ENCODE results near the gene OR5AU1.
A peak's percentile ranks its signal among the peaks of the same experiment; 100 is the strongest.

OR5AU1 gene

DNA sequence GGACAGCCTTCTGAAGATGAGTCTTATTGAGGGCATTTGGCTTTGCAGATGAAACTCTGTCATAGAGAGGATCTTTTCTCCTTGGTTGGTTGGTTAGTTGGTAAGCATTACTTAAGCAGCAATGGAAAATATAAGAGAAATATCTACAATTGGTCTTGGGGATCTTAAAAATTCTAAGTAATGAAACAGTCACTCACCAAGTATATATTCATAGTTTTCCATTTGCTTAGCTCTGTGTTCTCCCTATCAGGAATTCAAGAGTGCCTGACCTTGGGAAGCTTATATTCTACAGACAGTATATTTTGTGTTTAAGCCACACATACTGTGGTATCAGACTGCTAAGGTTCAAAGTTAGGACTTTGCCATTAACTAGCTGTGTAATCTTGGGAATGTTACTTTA, at the start of gene OR5AU1:
OR5AU1 (minus strand) TSS at position 101 of the 400 bp plus-strand sequence. CDS start 191 bp downstream, outside the sequence.
- no peak within 1 kb of the TSS for H3K27ac Mint-ChIP-seq

DNA sequence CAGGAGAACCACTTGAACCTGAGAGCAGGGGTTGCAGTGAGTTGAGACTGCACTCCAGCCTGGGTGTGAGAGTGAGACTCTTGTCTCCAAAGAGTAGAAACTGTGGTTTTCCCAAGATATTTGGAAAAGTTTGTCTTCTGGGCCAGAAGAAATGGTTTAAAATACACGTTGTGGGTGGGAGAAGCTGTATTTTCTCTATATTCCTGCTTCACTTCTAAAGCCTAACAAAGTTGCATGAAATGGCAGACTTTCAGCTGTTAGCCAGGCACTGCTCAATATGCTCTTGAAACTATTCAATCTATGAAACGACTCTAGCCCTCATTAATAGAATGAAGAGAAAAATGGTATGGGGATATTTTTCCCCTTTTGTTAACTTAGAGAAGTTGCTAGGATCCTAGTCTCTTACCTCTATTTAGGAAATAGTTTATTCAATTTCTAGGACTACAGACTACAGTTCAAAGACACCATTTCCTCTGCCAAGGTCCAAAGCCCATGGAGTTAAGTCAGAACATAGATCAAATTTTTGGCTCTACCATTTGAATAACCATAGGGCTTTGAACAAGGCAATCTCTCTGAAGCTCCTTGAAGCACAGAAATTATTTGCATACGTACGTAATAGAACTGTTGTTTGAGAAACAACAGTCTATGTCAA, 49.3 kb upstream of the OR5AU1 start:
- H3K27me3 Mint-ChIP-seq, result no peaks in the 10 kb centered on the region
- peaks cover 74% of the 10 kb centered on the region for H3K36me3 Mint-ChIP-seq (ENCODE audit: low read depth)
- H3K27ac Mint-ChIP-seq, result peak overlapping the region; percentile 41
- H3K9me3 Mint-ChIP-seq, result no peaks in the 10 kb centered on the region
- peak overlapping the region; percentile 4 for H3K4me3 Mint-ChIP-seq
- H3K4me1 Mint-ChIP-seq (ENCODE audit: low read depth), result peaks cover 35% of the 10 kb centered on the region

More for the DNA sequence above, at the start of gene OR5AU1:
- H3K36me3 Mint-ChIP-seq (ENCODE audit: low read depth), result no peaks in the 10 kb centered on the region
- no peaks in the 10 kb centered on the region for H3K4me1 Mint-ChIP-seq (ENCODE audit: low read depth)
- no peaks in the 10 kb centered on the region for H3K9me3 Mint-ChIP-seq
- no peak within 1 kb of the TSS for H3K4me3 Mint-ChIP-seq
- peaks cover 22% of the 10 kb centered on the region for H3K27me3 Mint-ChIP-seq

DNA sequence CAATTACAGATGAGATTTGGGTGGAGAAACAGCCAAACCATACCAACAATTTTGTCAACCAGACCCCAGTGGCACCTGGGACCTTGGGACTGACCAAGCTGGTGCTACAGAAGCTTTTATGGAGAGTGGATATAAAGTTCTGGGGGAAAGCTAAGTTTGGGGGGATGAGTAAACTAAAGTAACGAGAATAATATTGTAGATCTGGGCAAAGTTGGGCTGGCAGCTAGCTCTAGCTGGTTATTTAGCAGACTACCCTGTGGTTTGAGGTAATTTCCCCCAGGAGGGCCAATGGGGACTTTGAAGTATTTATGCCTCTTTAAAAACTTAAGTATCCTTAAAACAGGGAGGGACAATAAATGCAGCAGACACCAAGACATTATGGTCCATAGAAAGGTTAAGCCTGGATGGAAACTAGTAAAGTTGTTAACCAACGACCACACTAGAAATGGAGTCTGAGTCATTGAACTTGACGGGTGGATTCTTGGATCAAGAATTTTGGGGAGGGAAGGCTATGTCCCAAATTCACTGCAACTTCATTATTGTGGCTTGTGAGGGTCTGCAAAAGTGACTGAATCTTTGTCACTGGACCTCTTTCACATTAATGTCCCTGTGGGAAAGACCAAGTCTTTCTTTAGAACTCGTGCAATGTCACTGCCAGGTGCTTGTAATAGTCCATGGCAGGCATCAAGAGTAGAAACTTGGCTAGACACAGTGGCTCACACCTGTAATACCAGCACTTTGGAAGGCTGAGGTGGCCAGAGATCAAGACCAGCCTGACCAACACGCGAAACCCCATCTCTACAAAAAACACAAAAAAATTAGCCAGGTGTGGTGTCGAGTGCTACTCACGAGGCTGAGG, 48.5 kb upstream of the OR5AU1 start:
- H3K27ac Mint-ChIP-seq, result peak overlapping the region; percentile 43
- peaks cover 31% of the 10 kb centered on the region for H3K4me1 Mint-ChIP-seq (ENCODE audit: low read depth)
- H3K36me3 Mint-ChIP-seq (ENCODE audit: low read depth), result peaks cover 66% of the 10 kb centered on the region
- H3K4me3 Mint-ChIP-seq, result peak overlapping the region; percentile 4
- no peaks in the 10 kb centered on the region for H3K9me3 Mint-ChIP-seq
- no peaks in the 10 kb centered on the region for H3K27me3 Mint-ChIP-seq

DNA sequence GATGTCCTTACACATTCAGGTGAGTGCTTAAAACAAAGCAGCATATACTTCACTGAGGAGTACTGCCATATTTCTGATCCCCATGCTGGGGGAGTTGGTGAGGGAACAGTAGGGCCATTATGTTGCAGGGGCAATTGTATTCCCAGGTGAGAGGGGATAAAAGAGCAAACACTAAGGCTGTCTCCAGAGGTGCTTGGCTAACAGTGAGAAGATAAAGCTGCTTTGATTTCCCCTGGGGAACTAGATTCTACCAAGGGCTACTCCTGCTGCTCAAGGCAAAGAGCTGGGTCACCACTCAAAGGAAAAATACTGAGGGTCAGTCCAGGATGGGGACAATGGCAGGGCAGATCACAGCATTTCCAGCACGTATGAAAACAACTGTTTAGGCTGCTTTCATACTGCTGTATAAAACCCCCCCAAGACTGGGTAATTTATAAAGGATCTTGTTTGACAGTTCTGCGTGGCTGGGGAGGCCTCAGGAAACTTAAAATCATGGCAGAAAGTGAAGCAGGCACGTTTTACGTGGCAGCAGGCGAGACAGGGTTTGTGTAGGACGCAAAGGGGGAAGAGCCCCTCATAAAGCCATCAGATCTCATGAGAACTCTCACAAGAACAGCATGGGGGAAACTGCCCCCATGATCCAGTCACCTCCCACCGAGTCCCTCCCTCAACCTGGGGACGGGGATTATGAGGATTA, 47.8 kb upstream of the OR5AU1 start:
- Mint-ChIP-seq H3K27ac (peak overlapping the region; percentile 43), H3K27me3 (no peaks in the 10 kb centered on the region), H3K9me3 (no peaks in the 10 kb centered on the region), H3K4me1 (ENCODE audit: low read depth) (peaks cover 27% of the 10 kb centered on the region), H3K4me3 (no peak overlapping the region), H3K36me3 (ENCODE audit: low read depth) (peaks cover 59% of the 10 kb centered on the region)

DNA sequence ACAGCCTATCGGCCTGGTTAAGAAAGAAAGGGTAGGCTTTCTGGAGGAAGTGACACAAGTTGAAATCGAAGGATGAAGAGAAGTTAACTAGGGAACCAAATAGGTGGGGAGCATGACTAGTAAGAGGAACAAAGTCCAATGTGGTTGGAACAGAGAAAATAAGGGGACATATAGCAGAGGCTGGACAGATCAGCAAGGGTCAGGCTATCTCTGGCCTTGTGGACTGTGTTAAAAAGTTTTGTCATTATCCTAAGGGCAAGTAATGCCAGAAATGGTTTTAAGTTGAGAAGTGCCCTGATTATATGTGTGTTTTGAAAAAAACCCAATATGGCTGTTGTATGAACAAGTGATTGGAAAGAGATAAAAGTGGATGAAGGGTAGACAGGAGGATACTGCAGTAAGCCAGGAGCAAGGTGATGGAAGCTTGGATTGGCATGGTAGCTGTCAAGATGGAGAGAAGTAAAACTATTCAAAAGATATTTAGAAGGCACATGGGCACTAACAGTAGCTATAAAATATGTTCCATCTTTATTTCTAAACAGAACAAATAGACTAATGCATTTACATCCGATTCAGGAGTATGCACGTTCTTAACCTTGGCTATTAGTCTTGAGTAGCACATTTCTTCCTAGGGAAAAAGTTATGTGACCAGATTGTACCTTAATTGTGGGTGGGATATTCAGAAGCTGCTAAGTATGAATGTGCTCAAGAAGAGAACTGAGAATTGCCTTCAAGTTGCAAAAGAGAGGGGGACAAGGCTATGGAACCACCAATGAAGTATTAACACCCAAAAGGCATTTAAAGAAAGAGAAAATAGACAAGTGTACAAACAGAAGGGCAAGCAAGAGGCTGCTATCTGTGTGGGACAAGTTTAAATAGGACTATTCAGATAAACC, 46.8 kb upstream of the OR5AU1 start:
- peak overlapping the region; percentile 5 for H3K27ac Mint-ChIP-seq

DNA sequence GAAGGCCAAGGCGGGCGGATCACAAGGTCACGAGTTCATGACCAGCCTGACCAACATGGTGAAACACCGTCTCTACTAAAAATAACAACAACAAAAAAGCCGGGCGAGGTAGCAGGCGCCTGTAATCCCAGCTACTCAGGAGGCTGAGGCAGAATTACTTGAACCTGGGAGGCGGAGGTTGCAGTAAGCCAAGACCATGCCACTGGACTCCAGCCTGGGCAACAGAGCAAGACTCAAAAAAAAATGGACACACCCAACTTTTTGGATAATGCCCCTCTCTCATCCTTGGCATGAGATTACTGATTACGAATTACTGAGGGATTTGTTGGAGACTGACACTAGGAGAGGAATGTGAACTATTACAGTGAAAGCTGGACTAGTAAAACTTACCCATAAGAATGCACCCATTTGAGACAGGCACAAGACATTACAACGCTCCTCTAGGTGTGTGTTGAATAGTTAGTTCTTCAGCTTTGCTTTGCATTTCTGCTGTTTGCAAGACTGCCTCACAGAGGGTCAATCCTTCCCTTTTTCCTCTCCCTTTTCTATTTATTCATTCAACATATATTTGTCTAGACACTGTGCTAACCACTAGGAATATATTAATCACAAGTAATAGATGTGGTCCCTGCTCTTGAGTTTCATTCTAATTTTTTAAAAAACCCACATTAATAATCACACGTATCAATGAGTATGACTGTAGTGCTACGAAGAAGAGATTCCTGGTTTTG, 46.0 kb upstream of the OR5AU1 start:
- Mint-ChIP-seq H3K27me3 (no peaks in the 10 kb centered on the region), H3K9me3 (no peaks in the 10 kb centered on the region), H3K27ac (no peak overlapping the region), H3K4me3 (no peak overlapping the region), H3K36me3 (ENCODE audit: low read depth) (peaks cover 41% of the 10 kb centered on the region), H3K4me1 (ENCODE audit: low read depth) (peaks cover 10% of the 10 kb centered on the region)

More for the DNA sequence above, 46.8 kb upstream of the OR5AU1 start:
- Mint-ChIP-seq H3K36me3 (ENCODE audit: low read depth) (peaks cover 50% of the 10 kb centered on the region), H3K4me1 (ENCODE audit: low read depth) (peaks cover 18% of the 10 kb centered on the region), H3K9me3 (no peaks in the 10 kb centered on the region), H3K27me3 (no peaks in the 10 kb centered on the region), H3K4me3 (no peak overlapping the region)

DNA sequence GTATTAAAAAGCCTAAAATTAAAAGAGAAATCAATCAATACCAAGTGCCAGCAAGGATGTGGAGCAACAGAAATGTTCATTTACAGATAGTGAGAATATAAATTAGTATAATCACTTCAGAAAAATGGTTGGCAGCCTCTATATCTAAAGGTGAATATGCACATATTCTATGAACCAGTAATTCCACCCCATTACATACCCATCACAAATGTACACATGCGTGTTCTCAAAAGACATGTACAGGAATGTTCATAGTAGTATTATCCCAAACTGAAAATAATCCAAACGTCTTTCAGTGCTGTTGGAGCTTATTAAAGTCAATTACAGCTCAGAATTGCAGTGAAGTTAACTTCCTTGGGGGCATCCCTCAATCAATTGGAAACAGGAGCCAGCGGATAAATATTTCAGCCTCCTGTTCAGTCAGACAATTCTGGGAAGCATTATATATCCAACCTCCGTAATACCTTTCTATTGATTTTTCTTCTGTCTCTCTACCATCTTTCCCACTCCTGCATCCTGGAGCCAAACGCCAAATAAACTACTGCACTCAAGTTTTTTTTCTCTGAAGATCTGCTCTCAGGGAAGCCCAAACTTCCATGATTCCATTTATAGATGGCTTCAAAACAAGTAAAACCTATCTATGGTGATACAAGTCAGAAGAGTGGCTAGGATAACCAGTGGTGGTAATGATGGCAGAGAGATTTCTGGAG, 45.0 kb upstream of the OR5AU1 start:
- peak overlapping the region; percentile 42 for H3K27ac Mint-ChIP-seq
- peaks cover under 1% of the 10 kb centered on the region for H3K4me1 Mint-ChIP-seq (ENCODE audit: low read depth)
- H3K36me3 Mint-ChIP-seq (ENCODE audit: low read depth), result peaks cover 32% of the 10 kb centered on the region
- H3K4me3 Mint-ChIP-seq, result no peak overlapping the region
- H3K27me3 Mint-ChIP-seq, result no peaks in the 10 kb centered on the region
- no peaks in the 10 kb centered on the region for H3K9me3 Mint-ChIP-seq

DNA sequence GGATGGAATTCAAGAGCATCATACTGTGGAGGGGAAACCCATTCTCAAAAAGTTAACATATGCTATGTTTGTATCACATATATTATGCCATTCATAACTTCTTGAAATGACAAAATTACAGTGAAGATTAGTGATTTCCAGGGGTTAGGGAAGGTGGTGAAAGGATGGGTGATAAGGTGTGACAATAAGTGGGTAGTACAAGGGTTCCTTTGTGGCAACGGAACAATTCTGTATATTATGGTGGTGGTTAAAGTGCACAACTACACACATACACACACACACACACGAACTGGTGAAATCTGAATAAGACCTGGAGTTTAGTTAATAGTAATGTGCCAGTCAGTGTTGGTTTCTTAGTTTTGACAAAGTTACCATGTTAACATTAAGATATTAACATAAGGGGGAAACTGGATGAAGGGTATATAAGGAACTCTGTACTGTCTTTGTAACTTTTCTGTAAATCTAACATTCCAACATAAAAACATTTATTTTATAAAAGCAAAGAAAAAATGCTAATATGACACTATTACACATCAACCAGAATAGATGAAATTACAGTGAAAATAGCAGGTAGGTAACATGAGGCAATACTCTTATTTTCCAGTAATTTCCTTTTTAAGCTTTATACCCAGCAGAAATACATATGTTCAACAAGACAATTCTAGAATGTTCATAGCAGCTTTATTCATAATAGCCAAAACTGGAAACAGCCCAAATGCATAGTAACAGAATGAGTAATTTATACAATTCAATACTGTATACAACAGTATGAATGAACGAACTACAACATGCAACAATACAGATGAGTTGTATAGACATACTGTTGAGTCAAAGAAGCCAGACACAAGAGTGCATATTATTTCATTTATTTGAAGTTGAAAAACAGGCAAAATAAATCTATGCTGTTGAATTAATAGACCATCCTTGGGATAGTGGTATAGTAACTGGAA, 44.0 kb upstream of the OR5AU1 start:
- Mint-ChIP-seq H3K9me3 (no peaks in the 10 kb centered on the region), H3K27ac (no peak overlapping the region), H3K4me1 (ENCODE audit: low read depth) (no peaks in the 10 kb centered on the region), H3K27me3 (no peaks in the 10 kb centered on the region), H3K36me3 (ENCODE audit: low read depth) (peaks cover 21% of the 10 kb centered on the region), H3K4me3 (no peak overlapping the region)

DNA sequence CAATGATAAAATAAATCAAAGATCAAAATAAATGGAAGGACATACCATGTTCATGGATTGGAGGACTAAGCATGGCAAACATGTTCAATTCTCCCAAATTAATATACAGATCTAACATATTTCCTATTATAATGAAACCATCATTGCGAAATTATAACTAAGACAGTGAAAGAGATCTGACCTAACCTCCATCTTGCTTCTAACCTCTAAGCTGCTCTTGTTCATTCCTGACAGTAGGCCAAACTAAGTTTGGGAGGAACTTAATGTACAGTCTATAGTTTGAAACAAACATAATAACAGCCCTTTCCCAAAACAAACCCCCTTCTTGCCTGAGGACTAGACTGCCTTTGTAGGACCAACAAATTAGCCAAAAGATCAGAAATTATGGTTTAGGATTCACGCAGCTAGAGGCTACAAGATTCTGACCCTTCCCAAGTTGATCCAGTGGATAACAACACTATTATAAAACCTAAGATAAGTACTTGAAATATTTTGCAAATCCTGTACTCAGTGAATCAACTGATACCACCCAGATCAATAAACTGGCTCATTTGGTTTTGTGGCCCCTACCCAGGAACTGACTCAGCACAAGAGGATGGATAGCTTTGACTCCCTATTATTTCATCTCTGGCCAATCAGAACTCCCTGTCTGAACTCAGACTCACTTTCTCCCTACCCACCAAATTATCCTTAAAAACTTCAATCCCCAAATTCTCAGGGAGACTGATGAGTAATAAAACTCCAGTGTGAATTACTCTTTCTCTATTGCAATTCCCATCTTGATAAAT, 41.7 kb upstream of the OR5AU1 start:
- H3K27ac Mint-ChIP-seq, result no peak overlapping the region
- peaks cover 6% of the 10 kb centered on the region for H3K36me3 Mint-ChIP-seq (ENCODE audit: low read depth)
- H3K27me3 Mint-ChIP-seq, result no peaks in the 10 kb centered on the region
- H3K4me3 Mint-ChIP-seq, result no peak overlapping the region
- H3K9me3 Mint-ChIP-seq, result no peaks in the 10 kb centered on the region
- H3K4me1 Mint-ChIP-seq (ENCODE audit: low read depth), result no peaks in the 10 kb centered on the region

DNA sequence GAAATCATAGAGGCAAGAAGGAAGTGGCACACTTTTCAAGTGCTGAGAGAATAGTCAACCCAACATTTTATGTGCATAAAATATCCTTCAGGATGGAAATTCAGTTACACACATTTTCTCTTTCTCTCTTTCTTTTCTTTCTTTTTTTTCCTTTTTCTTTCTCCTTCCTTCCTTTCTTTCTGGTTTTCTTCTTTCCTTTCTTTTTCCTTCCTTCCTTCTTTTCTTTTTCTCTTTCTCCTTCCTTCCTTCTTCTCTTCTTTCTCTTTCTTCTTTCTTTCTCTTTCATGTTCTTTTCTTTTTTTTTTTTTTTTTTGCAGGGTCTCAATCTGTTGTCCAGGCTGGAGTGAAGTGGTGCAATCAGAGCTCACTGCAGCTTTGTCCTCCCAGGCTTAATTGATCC, 38.7 kb upstream of the OR5AU1 start:
- Mint-ChIP-seq H3K27me3 (no peaks in the 10 kb centered on the region), H3K4me3 (no peak overlapping the region)

DNA sequence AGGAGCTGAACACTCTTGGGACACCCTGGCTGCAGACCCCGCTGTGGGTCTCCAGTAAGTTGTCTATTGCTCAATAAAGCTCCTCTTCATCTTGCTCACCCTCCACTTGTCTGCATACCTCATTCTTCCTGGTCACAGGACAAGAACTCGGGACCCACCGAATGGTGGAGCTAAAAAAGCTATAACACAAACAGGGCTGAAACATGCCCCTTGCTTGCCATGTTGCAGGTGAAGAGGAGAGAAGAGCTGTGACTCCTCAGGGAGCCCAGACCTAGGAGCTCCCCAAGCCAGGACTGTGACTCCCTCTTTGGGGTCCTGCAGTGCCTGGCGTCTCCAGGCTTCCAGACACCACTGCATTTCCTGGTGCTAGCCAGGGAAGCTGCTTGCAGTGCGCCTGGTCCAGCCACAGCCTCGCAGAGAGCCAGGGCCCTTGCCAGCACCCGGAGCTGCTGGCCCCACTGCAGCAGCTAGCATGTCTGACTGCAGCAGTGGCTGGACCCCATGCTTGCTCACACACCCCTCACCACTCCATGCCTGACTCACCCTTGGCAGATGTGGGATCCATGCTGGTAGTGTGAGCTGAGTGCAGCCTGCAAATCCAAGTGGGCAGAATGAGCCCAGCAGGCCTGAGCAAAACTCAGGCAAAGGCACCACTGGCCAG, 37.1 kb upstream of the OR5AU1 start:
- Mint-ChIP-seq H3K27me3 (no peaks in the 10 kb centered on the region), H3K27ac (no peak overlapping the region), H3K36me3 (ENCODE audit: low read depth) (no peaks in the 10 kb centered on the region), H3K4me3 (no peak overlapping the region), H3K4me1 (ENCODE audit: low read depth) (peaks cover 10% of the 10 kb centered on the region), H3K9me3 (no peaks in the 10 kb centered on the region)

More for the DNA sequence above, 38.7 kb upstream of the OR5AU1 start:
- H3K9me3 Mint-ChIP-seq, result no peaks in the 10 kb centered on the region
- H3K4me1 Mint-ChIP-seq (ENCODE audit: low read depth), result peaks cover 10% of the 10 kb centered on the region
- peak overlapping the region; percentile 76 for H3K27ac Mint-ChIP-seq
- no peaks in the 10 kb centered on the region for H3K36me3 Mint-ChIP-seq (ENCODE audit: low read depth)

Data from stimulated activated naive CD8-positive, alpha-beta T cell treated with anti-CD3 and anti-CD28 coated beads, Interleukin-15, Interleukin-2, amounts not matched to agents 100 ng/mL and 50 ng/mL, for 24 hours (primary cell).